Measurements from ENCODE around the gene PDZD8.

The PDZD8 gene

DNA sequence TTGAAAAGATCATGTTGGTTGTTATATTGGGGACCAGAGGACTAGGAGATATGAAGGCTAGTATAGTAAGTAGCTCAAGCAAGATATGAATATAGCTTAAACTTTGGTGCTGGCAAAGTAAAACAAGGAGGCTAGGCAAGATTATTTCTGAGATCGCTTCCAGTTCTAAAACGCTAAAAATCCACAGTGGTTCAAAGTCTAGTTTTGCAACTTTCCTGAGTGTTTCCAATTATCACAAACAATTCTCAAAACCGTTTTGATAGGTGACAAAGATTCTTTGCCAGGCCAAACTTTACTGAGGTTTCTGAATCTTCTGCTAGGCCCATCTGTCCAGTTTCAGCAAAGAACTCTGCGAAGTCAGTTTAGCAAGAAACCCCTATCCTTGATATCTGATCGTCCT is 35.3 kb downstream of the PDZD8 start:
- Histone ChIP-seq H3K27me3 (ENCODE audit: control insufficient read depth, low read length) (no peaks in the 10 kb centered on the region), H3K27ac (ENCODE audit: low read depth, low read length) (no peak overlapping the region), H3K9me2 (replicated peaks; ENCODE audit: control insufficient read depth, low read length) (no peaks in the 10 kb centered on the region), H3K36me3 (ENCODE audit: control insufficient read depth, low read length) (peaks cover 31% of the 10 kb centered on the region), H4K20me1 (ENCODE audit: control insufficient read depth, insufficient read depth, low read depth, low read length) (0 out of 2 replicates have a peak, but pooled peaks cover 1% of the 10 kb centered on the region), H3F3A (ENCODE audit: control insufficient read depth, insufficient read depth) (no peaks in the 10 kb centered on the region), H3K9me3 (ENCODE audit: control insufficient read depth, insufficient read depth, low read length) (no peaks in the 10 kb centered on the region), H3K4me1 (ENCODE audit: control insufficient read depth, low read length) (no peaks in the 10 kb centered on the region), H3K4me3 (ENCODE audit: low read length) (no peak overlapping the region), H3K79me2 (ENCODE audit: control insufficient read depth, low read length) (peaks cover 63% of the 10 kb centered on the region), H3K4me2 (ENCODE audit: low read length) (no peak overlapping the region)
- TF ChIP-seq, protein P1, sequence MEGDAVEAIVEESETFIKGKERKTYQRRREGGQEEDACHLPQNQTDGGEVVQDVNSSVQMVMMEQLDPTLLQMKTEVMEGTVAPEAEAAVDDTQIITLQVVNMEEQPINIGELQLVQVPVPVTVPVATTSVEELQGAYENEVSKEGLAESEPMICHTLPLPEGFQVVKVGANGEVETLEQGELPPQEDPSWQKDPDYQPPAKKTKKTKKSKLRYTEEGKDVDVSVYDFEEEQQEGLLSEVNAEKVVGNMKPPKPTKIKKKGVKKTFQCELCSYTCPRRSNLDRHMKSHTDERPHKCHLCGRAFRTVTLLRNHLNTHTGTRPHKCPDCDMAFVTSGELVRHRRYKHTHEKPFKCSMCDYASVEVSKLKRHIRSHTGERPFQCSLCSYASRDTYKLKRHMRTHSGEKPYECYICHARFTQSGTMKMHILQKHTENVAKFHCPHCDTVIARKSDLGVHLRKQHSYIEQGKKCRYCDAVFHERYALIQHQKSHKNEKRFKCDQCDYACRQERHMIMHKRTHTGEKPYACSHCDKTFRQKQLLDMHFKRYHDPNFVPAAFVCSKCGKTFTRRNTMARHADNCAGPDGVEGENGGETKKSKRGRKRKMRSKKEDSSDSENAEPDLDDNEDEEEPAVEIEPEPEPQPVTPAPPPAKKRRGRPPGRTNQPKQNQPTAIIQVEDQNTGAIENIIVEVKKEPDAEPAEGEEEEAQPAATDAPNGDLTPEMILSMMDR (IDR thresholded peaks at IDR 0.05; ENCODE audit: low read depth, low read length, poor library complexity, severe bottlenecking) = no peak
- no peak for TF ChIP-seq EZH2phosphoT487 (IDR thresholded peaks at IDR 0.05; ENCODE audit: borderline replicate concordance, low read length)

DNA sequence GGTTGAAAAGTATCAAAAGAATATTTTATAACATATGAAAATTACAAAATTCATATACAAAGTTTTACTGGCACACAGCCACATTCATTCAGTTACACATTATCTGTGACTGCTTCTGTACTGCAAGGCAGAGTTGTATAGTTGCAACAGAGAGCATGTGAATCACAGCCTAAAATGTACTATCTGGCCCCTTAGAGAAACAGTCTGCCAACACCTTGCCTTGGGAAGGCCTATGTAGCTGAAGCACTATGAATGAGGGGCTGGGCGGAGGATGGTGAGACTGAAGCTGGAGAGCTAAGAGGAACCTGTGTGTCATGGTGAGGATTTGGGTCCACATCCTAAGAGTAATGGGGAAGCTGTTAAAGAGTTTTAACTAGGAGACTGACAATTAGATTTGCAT is 35.7 kb downstream of the PDZD8 start:
- Histone ChIP-seq H3K4me3 (ENCODE audit: low read length) (no peak overlapping the region), H3F3A (ENCODE audit: control insufficient read depth, insufficient read depth) (no peaks in the 10 kb centered on the region), H4K20me1 (ENCODE audit: control insufficient read depth, insufficient read depth, low read depth, low read length) (0 out of 2 replicates have a peak, but pooled peaks cover 3% of the 10 kb centered on the region), H3K9me2 (replicated peaks; ENCODE audit: control insufficient read depth, low read length) (no peaks in the 10 kb centered on the region), H3K36me3 (ENCODE audit: control insufficient read depth, low read length) (peaks cover 35% of the 10 kb centered on the region), H3K27ac (ENCODE audit: low read depth, low read length) (no peak overlapping the region), H3K4me1 (ENCODE audit: control insufficient read depth, low read length) (no peaks in the 10 kb centered on the region), H3K27me3 (ENCODE audit: control insufficient read depth, low read length) (no peaks in the 10 kb centered on the region), H3K9me3 (ENCODE audit: control insufficient read depth, insufficient read depth, low read length) (no peaks in the 10 kb centered on the region), H3K79me2 (ENCODE audit: control insufficient read depth, low read length) (peaks cover 63% of the 10 kb centered on the region), H3K4me2 (ENCODE audit: low read length) (no peak overlapping the region)
- TF ChIP-seq, protein P1 (IDR thresholded peaks at IDR 0.05; ENCODE audit: low read depth, low read length, poor library complexity, severe bottlenecking) = no peak
- TF ChIP-seq EZH2phosphoT487 (IDR thresholded peaks at IDR 0.05; ENCODE audit: borderline replicate concordance, low read length) = no peak

DNA sequence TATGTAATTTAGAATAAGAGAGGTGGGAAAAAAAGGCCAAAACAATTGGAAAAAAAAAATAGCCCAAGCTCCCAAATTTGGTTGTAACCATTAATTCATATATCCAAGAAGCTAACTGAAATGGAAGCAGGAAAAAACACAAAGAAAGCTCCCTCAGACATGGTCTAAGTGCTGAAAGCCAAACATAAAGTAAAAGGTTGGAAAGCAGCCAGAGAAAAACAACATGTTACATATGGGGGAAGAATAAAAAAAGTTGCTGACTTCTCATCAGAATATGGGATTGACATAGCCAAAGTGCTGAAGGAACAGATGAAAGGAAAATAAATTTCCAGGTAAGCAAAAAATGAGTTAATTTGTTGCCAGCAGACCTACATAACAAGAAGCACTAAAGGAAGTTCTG is 40.3 kb downstream of the PDZD8 start:
- H3K36me3 ChIP-seq (ENCODE audit: control insufficient read depth, low read length) = peaks cover 27% of the 10 kb centered on the region
- no peaks in the 10 kb centered on the region for H3K4me1 ChIP-seq (ENCODE audit: control insufficient read depth, low read length)
- no peaks in the 10 kb centered on the region for H3F3A ChIP-seq (ENCODE audit: control insufficient read depth, insufficient read depth)
- H3K27ac ChIP-seq (ENCODE audit: low read depth, low read length) = no peak overlapping the region
- H3K9me3 ChIP-seq (ENCODE audit: control insufficient read depth, insufficient read depth, low read length) = no peaks in the 10 kb centered on the region
- TF ChIP-seq EZH2phosphoT487 (IDR thresholded peaks at IDR 0.05; ENCODE audit: borderline replicate concordance, low read length) = no peak
- TF ChIP-seq, protein P1 (IDR thresholded peaks at IDR 0.05; ENCODE audit: low read depth, low read length, poor library complexity, severe bottlenecking) = no peak
- H3K4me3 ChIP-seq (ENCODE audit: low read length) = no peak overlapping the region
- 0 out of 2 replicates have a peak, but pooled peaks cover 3% of the 10 kb centered on the region for H4K20me1 ChIP-seq (ENCODE audit: control insufficient read depth, insufficient read depth, low read depth, low read length)
- no peaks in the 10 kb centered on the region for H3K9me2 ChIP-seq (replicated peaks; ENCODE audit: control insufficient read depth, low read length)
- H3K27me3 ChIP-seq (ENCODE audit: control insufficient read depth, low read length) = no peaks in the 10 kb centered on the region
- H3K4me2 ChIP-seq (ENCODE audit: low read length) = no peak overlapping the region
- peaks cover 50% of the 10 kb centered on the region for H3K79me2 ChIP-seq (ENCODE audit: control insufficient read depth, low read length)

Data from DOHH2 (cell line).